ENCODE data around the gene NSD2.

GRCh38 chr4:1898007-1898406 lies 26.8 kb downstream of the NSD2 start:
- TF ChIP-seq CTCF (IDR thresholded peaks at IDR 0.05; ENCODE audit: insufficient read depth, low read length, poor library complexity, severe bottlenecking) (no peak), EZH2phosphoT487 (conservative IDR thresholded peaks at IDR 0.05; ENCODE audit: low read length) (no peak)

Data from SU-DHL-6 (cell line).